K562 (cell line): ENCODE results near the gene PUM2. TPM values are rescaled to one million over a fixed set of nuclear protein-coding genes. Genes with fewer than 3 reads are reported as not detected.
A peak's percentile ranks its signal among the peaks of the same experiment; 100 is the strongest.

Experiments
- CLOCK ChIP-seq: fragments of 250-450 bp; sonication (Bioruptor Pico); IDR thresholded peaks from 2 replicates; pipeline ENCODE4 v1.4.0; 2020; ENCODE audit warnings: mild to moderate bottlenecking, moderate library complexity, borderline replicate concordance
- CXXC5 ChIP-seq: fragments of 250-450 bp; sonication (Bioruptor Pico); IDR thresholded peaks from 2 replicates; pipeline ENCODE4 v1.8.0; 2022; ENCODE audit warnings: inconsistent platforms, mild to moderate bottlenecking, moderate library complexity
- DACH1 ChIP-seq: fragments of 450-650 bp; IDR thresholded peaks from 2 replicates; pipeline ENCODE4 v1.6.1; 2018; ENCODE audit not compliant: partially characterized antibody
- ILK ChIP-seq: fragments of 450-650 bp; IDR thresholded peaks from 2 replicates; pipeline ENCODE4 v1.6.1; 2016; ENCODE audit warnings: missing genetic modification characterization, low read depth, mild to moderate bottlenecking, missing compliant biosample characterization, moderate library complexity, borderline replicate concordance
- MXI1 ChIP-seq: IDR thresholded peaks from 2 replicates; pipeline ENCODE4 v1.6.1; 2011; ENCODE audit warnings: low read depth, mild to moderate bottlenecking, improper control_type of control experiment, low read length
- NR4A1 ChIP-seq, 2 experiments: fragments of 250-450 bp in 1 of 2; fragments of 450-650 bp in 1 of 2; sonication (Bioruptor Pico) in 1 of 2; IDR thresholded peaks; 2 replicates each; pipeline versions ENCODE4 v1.4.0 to v1.6.1; 2016 to 2020; ENCODE audit warnings: mild to moderate bottlenecking in 2 of 2, missing compliant biosample characterization in 1 of 2, missing genetic modification characterization in 1 of 2, moderate library complexity in 1 of 2
- SMARCA4 ChIP-seq: fragments of 450-650 bp; IDR thresholded peaks from 2 replicates; pipeline ENCODE4 v1.6.1; 2016
- ZC3H8 ChIP-seq: fragments of 450-650 bp; IDR thresholded peaks from 2 replicates; pipeline ENCODE4 v1.6.1; 2017
- polyA plus RNA-seq, 8 experiments: library from polyadenylated mRNA; depleted of rRNA in 4 of 8; stranded (reverse) in 5 of 8; unstranded in 3 of 8; fragments of >200 nt; fragmentation: Nextera tagmentation in 2 of 8; fragmentation: Illumina TruSeq in 1 of 8; extraction: Ambion mirVana in 2 of 8; extraction: Trizol in 1 of 8; gene quantifications; 2 replicates each; pipeline versions ENCODE4 v1.2.1 to v1.2.3, GENCODE V29; 2011 to 2014; ENCODE audit warnings: inconsistent platforms in 1 of 8, missing spikeins in 1 of 8
- total RNA-seq, 7 experiments: library from RNA; depleted of rRNA in 6 of 7; stranded (reverse); fragments of >200 nt in 6 of 7; fragmentation: Illumina TruSeq in 2 of 7; extraction: Trizol in 2 of 7; gene quantifications; 2 replicates each; pipeline versions ENCODE4 v1.2.1 to v1.2.3, GENCODE V29; 2011 to 2021; ENCODE audit warnings: low replicate concordance in 1 of 7
- TF ChIP-seq, protein P1 (sequence below): sonication (generic); formaldehyde crosslinking; IDR thresholded peaks from 2 replicates; pipeline ENCODE4 v1.8.1; 2022; ENCODE audit warnings: missing genetic modification reagents
- TF ChIP-seq, protein P2 (sequence below), 2 experiments: fragments of 450-650 bp in 1 of 2; sonication (generic) in 1 of 2; formaldehyde crosslinking in 1 of 2; IDR thresholded peaks; 2 replicates each; pipeline versions ENCODE4 v1.7.1 to v1.9.0; 2016 to 2022; ENCODE audit warnings: inconsistent platforms in 1 of 2, mild to moderate bottlenecking in 1 of 2, missing genetic modification reagents in 1 of 2
- TF ChIP-seq, protein P3 (sequence below): IDR thresholded peaks from 2 replicates; pipeline ENCODE4 v1.6.1; 2014; ENCODE audit warnings: antibody characterized with exemption

The PUM2 gene
- total and polyA plus RNA-seq, 9 of the 15 experiments (the other 6 are each of a cell fraction or from before 2014, with no cell fraction given), result 13.4 to 61.9 (median 28.3) TPM

- TF ChIP-seq, protein P1, sequence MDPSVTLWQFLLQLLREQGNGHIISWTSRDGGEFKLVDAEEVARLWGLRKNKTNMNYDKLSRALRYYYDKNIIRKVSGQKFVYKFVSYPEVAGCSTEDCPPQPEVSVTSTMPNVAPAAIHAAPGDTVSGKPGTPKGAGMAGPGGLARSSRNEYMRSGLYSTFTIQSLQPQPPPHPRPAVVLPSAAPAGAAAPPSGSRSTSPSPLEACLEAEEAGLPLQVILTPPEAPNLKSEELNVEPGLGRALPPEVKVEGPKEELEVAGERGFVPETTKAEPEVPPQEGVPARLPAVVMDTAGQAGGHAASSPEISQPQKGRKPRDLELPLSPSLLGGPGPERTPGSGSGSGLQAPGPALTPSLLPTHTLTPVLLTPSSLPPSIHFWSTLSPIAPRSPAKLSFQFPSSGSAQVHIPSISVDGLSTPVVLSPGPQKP (CRISPR knock-in tag), result no peak
- TF ChIP-seq, protein P2, sequence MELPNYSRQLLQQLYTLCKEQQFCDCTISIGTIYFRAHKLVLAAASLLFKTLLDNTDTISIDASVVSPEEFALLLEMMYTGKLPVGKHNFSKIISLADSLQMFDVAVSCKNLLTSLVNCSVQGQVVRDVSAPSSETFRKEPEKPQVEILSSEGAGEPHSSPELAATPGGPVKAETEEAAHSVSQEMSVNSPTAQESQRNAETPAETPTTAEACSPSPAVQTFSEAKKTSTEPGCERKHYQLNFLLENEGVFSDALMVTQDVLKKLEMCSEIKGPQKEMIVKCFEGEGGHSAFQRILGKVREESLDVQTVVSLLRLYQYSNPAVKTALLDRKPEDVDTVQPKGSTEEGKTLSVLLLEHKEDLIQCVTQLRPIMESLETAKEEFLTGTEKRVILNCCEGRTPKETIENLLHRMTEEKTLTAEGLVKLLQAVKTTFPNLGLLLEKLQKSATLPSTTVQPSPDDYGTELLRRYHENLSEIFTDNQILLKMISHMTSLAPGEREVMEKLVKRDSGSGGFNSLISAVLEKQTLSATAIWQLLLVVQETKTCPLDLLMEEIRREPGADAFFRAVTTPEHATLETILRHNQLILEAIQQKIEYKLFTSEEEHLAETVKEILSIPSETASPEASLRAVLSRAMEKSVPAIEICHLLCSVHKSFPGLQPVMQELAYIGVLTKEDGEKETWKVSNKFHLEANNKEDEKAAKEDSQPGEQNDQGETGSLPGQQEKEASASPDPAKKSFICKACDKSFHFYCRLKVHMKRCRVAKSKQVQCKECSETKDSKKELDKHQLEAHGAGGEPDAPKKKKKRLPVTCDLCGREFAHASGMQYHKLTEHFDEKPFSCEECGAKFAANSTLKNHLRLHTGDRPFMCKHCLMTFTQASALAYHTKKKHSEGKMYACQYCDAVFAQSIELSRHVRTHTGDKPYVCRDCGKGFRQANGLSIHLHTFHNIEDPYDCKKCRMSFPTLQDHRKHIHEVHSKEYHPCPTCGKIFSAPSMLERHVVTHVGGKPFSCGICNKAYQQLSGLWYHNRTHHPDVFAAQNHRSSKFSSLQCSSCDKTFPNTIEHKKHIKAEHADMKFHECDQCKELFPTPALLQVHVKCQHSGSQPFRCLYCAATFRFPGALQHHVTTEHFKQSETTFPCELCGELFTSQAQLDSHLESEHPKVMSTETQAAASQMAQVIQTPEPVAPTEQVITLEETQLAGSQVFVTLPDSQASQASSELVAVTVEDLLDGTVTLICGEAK (IDR thresholded peaks at IDR 0.05), result peak; percentile 63
- TF ChIP-seq, protein P2 (CRISPR knock-in tag; IDR thresholded peaks at IDR 0.05), result no peak
- TF ChIP-seq, protein P3, sequence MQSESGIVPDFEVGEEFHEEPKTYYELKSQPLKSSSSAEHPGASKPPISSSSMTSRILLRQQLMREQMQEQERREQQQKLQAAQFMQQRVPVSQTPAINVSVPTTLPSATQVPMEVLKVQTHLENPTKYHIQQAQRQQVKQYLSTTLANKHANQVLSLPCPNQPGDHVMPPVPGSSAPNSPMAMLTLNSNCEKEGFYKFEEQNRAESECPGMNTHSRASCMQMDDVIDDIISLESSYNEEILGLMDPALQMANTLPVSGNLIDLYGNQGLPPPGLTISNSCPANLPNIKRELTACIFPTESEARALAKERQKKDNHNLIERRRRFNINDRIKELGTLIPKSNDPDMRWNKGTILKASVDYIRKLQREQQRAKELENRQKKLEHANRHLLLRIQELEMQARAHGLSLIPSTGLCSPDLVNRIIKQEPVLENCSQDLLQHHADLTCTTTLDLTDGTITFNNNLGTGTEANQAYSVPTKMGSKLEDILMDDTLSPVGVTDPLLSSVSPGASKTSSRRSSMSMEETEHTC, result peak; percentile 88
- TF ChIP-seq ILK (tag) (no peak), MXI1 (0 out of 2 replicates have a peak, but pooled peaks have one; percentile 50), CLOCK (CRISPR knock-in tag) (0 out of 2 replicates have a peak, but pooled peaks have one; percentile 19), NR4A1 (CRISPR knock-in tag; IDR thresholded peaks at IDR 0.05) (no peak), NR4A1 (tag; IDR thresholded peaks at IDR 0.05) (peak; percentile 75), ZC3H8 (no peak), SMARCA4 (peak; percentile 38; the same call in 1 of the 2 replicates), CXXC5 (CRISPR knock-in tag) (peak; percentile 99), DACH1 (no peak)
These were observed at the start of gene PUM2 (continued) for GRCh38 chr2:20350753-20351554.
